GM15510 (cell line): ENCODE measurements around the gene RBMS3.

Source experiments
- POLR2A ChIP-seq: IDR thresholded peaks from 3 replicates; pipeline ENCODE4 v1.6.1; 2011; ENCODE audit warnings: borderline replicate concordance; ENCODE audit not compliant: insufficient read length; ENCODE audit errors: extremely low read depth

Gene RBMS3

GRCh38 chr3:29693863-29694262 lies 413.0 kb downstream of the RBMS3 start:
- no peak for TF ChIP-seq POLR2A

GRCh38 chr3:29694331-29694730 lies 413.5 kb downstream of the RBMS3 start:
- no peak for TF ChIP-seq POLR2A

GRCh38 chr3:29694783-29695182 lies 413.9 kb downstream of the RBMS3 start:
- no peak for TF ChIP-seq POLR2A

- TF ChIP-seq POLR2A: no peak
Measured at GRCh38 chr3:29695201-29695600, 414.3 kb downstream of the RBMS3 start.

GRCh38 chr3:29695643-29696198 lies 414.9 kb downstream of the RBMS3 start:
- no peak for TF ChIP-seq POLR2A

- no peak for TF ChIP-seq POLR2A
Measured at GRCh38 chr3:29696311-29696710, 415.4 kb downstream of the RBMS3 start.

- no peak for TF ChIP-seq POLR2A
Measured at GRCh38 chr3:29697989-29698388, 417.1 kb downstream of the RBMS3 start.

- no peak for TF ChIP-seq POLR2A
Measured at GRCh38 chr3:29700256-29700655, 419.4 kb downstream of the RBMS3 start.

GRCh38 chr3:29701326-29701983 lies 420.6 kb downstream of the RBMS3 start:
- TF ChIP-seq POLR2A: no peak

GRCh38 chr3:29705906-29706844 lies 425.3 kb downstream of the RBMS3 start:
- no peak for TF ChIP-seq POLR2A

GRCh38 chr3:29708884-29709283 lies 428.0 kb downstream of the RBMS3 start:
- no peak for TF ChIP-seq POLR2A

GRCh38 chr3:29711255-29711771 lies 430.4 kb downstream of the RBMS3 start:
- no peak for TF ChIP-seq POLR2A

- no peak for TF ChIP-seq POLR2A
Measured at GRCh38 chr3:29716213-29716612, 435.3 kb downstream of the RBMS3 start.

GRCh38 chr3:29718661-29719065 lies 437.8 kb downstream of the RBMS3 start:
- TF ChIP-seq POLR2A: no peak

GRCh38 chr3:29720665-29721064 lies 439.8 kb downstream of the RBMS3 start:
- no peak for TF ChIP-seq POLR2A
